Measurements from ENCODE around the gene ESRRG.

ESRRG gene

GRCh38 chr1:216523043-216523442, 200.2 kb downstream of the ESRRG start:
- in situ Hi-C loops (cut with HindIII; ENCODE audit: low sequenced_read_pairs) = no loop called here

GRCh38 chr1:216521477-216521876, 201.8 kb downstream of the ESRRG start:
- in situ Hi-C loops (cut with HindIII; ENCODE audit: low sequenced_read_pairs) = no loop called here

GRCh38 chr1:216518844-216519627, 204.2 kb downstream of the ESRRG start:
- in situ Hi-C loops (cut with HindIII; ENCODE audit: low sequenced_read_pairs) = no loop called here

GRCh38 chr1:216502528-216503162, 220.6 kb downstream of the ESRRG start:
- in situ Hi-C loops (cut with HindIII; ENCODE audit: low sequenced_read_pairs) = no loop called here

DNA sequence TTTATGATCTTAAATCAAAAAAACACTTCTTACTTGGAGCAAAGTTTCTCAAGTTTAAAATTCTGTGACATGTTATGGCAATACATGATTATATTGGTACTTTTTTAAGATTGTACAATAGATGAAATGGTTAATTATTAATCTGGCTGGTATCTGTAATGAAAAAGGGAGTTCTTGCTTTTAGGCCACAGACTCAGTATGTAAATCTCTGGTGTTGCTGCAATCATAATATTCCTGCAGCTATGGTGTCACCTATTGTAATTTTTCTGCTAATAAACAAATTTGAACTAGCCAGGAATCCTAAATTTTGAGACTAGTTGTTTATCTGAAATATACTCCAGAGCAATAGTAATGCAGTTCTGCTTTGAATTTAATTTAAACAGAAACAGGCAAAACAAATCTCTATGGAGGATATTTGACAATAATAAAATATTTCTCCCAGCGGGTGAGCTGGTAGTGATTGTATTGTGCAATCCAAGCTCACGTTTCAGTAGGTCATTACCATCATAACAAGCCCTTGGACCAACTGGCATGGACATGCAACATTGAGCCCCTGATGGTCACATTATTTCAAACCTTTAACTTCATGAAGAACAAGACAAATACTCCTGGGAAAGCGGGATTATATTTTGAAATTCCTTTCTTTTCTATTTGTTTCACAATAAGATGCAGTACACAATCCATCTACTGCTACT, 222.8 kb downstream of the ESRRG start:
- in situ Hi-C loops (cut with HindIII; ENCODE audit: low sequenced_read_pairs) = no loop called here

DNA sequence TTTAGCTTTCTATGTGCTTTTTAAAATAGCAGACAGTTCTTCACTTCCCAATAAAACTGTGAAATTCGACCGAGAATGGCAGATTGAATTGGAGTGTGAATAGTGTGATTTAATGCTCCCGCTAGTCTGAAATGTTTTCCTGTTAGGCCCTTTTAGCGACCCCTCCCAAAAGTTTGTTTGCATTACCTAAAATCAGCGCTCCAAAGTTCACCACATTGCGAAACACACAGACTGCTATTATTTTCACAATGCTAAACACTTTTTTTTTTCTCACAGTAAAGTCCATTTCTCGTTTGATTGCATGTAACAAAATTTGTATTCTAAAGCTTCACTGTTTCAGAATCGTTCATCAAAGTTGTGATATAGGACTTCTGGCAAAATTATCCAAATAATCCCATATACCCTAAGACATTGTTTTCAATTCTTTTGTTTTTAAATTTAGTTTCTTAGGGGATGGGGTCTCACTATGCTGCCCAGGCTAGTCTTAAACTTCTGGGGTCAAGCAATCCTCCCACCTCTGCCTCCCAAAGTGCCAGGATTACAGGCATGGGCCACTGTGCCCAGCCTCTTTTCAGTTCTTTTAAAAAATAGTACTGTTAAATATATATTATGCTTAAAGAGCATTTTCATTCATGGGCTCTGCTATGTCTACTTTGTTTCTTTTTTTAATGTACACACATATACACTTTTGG, 223.5 kb downstream of the ESRRG start:
- in situ Hi-C loops (cut with HindIII; ENCODE audit: low sequenced_read_pairs) = no loop called here

DNA sequence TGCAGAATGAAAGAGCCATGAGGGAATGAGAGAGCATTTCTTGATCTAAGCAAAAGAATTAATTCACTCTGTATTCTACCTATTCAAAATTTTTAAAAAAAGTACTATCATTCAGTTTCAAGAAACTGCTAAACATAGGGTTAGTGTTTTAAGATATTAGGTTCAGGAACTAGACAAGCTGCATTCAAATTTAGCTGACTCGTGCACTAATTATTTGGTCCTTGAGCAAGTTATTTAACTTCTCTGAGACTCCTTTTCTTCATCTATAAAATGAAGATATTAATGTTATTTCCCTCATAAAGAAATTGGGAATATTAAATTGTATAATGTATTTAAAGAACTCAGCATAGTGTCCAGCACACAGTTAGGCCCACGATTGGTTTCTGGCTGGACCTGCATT, 225.0 kb downstream of the ESRRG start:
- in situ Hi-C loops (cut with HindIII; ENCODE audit: low sequenced_read_pairs) = no loop called here

DNA sequence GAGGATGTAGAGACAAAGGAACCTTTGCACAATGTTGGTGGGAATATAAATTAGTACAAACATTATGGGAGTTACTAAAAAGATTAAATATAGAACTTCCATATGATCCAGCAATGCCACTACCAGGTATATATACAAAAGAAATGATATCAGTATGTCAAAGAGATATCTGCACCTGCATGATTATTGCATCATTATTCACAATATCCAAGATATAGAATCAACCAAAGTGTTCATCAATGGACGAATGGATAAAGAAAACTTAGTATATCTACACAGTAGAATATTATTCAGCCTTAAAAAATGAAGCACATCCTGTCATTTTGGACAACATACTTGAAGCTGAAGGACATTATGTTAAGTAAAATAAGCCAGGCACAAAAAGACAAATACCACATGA, 238.2 kb downstream of the ESRRG start:
- in situ Hi-C loops (cut with HindIII; ENCODE audit: low sequenced_read_pairs) = no loop called here

DNA sequence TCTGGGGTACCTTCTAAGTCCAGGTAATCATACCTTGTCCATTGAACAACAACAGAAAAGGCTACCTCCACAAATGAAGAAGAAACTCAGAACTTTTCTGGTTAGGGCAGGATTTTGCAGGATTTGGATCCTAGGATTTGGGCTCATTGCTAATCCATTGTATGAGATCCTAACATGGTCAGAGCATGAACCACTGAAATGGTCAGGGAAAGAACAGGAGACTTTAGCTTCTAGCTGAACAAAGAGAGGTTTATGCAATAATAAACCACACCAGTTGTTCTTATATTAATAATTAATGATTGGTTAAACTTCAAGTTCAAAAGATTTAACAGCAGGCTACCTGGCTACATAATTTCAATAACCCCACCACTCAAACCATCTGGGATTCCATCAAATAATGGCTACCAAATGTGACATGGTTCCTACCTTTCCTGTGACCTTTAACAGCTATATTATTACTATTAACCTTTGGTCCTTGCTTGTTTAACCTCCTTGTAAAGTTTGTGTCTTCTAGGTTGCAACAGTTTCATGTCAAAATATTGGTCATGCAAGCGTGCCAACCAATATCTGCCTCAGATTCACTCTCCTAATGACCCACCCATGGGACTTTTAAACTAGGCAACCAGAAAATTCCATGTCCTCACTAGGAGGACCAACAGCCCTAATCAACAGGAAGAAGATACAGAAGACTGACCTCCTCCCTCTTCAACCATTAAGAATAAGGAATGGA, 239.4 kb downstream of the ESRRG start:
- in situ Hi-C loops (cut with HindIII; ENCODE audit: low sequenced_read_pairs) = no loop called here

DNA sequence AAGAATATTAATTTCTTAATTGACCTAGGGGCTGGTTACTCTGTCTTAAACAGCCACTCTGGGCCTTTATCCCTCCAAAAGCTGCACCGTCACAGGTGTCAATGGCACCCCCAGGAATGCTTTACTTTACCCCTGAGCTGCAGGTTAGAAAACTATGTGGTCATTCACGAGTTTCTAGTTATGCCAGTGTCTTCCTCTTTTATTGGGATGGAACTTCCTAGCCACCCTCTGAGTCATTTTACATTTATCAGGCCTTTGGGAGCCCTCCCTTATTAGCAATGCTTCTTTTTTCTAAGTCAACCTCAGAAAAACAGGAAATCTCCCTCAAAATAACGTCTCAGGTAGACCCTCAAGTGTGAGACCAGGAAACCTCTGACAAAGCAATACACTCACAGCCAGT, 240.6 kb downstream of the ESRRG start:
- in situ Hi-C loops (cut with HindIII; ENCODE audit: low sequenced_read_pairs) = no loop called here

- in situ Hi-C loops (cut with HindIII; ENCODE audit: low sequenced_read_pairs) = no loop called here
Observed at GRCh38 chr1:216478238-216478637, 245.0 kb downstream of the ESRRG start.

DNA sequence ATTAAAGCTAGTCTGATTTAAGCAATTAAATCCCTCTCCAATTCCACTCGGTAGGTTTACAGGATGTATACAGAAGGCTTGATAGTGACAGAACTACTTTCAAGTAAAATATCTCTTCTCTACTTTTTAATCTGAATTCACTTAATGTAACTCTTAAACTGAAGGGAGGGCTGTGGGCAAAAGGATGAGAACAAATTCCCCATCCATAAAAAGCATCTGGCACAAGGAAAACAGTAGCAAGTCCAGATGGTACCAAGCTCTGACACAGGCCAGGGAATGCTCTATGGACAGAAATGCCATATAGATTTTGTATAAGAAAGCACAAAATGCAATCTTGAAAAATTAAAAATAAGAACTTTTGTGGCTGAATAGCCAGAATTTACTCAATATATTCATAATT, 246.9 kb downstream of the ESRRG start:
- in situ Hi-C loops (cut with HindIII; ENCODE audit: low sequenced_read_pairs) = no loop called here

DNA sequence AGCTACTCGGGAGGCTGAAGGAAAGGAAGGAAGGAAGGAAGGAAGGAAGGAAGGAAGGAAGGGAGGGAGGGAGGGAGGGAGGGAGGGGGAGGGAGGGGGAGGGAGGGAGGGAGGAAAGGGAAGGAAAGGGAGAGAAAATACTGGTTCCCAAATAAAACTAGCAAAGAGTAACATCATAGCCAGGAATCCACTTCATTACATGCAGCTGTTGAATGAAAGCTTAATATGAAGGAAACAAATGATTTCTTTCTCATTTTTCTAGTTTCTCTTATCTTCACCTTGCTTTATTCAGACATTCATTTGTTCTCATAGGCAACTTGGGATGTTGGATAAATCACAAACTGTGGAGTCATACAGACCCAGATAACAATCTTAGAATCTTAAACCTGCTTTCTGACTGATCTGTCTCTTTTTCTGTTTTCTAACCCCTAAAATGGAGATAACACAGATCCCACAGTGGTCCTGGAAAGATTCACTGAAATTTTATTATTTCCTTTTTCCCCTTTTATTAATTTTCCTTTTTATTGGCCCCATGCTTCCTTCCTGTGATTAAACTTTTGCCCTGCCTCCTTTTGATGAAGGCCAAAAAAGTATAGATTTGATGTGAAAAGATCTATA, 247.5 kb downstream of the ESRRG start:
- in situ Hi-C loops (cut with HindIII; ENCODE audit: low sequenced_read_pairs) = no loop called here

- in situ Hi-C loops (cut with HindIII; ENCODE audit: low sequenced_read_pairs) = no loop called here
Observed at GRCh38 chr1:216466162-216466801, 256.9 kb downstream of the ESRRG start.

DNA sequence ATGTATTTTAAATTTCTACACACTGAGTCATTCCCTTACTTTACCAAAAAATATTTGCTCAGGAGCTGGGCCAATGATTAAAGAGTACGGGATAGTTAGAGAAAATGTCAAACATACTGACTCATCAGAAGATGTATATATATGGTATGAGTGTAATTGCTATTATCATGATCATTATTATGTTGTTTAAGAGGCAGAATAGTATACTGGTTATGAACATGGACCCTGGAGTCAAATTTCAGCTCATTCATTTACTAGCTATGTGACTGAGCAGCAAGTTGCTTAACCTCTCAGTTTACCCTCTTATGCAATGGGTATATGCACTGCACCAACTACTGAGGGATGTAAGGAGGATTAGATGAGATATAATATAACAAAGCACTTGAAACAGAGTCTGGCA, 258.7 kb downstream of the ESRRG start:
- in situ Hi-C loops (cut with HindIII; ENCODE audit: low sequenced_read_pairs) = no loop called here

DNA sequence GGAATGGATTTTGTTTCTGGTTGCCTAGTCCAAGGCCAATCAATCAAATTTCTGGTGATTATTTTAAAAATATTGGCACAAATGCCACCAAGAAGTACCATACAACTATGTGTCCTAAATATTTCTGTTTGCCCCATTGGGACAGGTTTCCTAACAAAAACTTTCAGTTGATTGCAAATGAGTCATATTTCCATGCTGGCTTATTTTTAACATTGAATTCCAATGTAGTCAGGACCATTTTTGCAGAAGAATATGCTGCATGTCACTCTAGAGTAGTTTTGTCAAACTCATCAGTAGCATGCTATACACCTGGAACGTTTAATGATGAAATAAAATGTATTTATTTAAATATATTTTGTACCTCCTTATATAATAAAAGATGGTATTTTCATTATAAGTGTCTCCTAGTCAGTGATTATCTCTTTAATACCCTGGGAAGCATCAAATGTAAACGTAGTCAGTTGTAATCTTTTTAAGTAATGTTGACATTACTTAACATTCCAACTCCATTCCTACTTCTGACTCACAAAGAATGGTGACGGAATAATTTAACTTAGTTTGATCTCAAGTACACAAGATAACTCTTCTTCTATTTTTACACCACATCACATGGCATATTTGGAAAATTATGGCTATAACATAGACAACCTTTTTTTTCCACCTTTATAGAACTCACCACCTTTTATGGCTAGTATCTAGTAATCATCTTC, 261.0 kb downstream of the ESRRG start:
- in situ Hi-C loops (cut with HindIII; ENCODE audit: low sequenced_read_pairs) = no loop called here

GRCh38 chr1:216461466-216461865, 261.8 kb downstream of the ESRRG start:
- in situ Hi-C loops (cut with HindIII; ENCODE audit: low sequenced_read_pairs) = no loop called here

DNA sequence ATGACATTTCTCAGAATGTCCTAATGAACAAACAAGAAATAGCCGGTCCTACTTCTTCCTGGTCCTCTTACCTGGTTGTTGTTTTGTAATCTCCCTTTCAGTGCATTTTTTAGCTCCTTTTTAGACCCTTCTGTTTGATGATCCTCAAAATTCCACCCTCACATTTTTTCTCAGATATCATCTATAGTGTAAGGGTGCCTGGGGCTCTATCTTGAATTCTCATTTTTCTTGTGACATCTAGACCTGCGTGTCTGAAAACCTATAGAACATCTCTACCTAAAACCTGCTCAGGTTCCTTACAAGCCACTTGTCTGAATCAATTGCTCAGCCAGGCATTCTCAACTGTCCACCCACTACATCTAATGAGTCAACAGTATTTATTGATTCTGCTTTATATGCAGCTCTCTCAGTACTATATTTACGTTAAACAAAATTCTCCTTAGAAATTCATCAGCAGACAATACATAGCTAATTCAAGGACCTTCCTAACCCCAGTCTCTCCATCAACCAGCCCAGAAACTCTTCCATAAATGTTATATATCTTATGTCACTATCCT, 263.5 kb downstream of the ESRRG start:
- in situ Hi-C loops (cut with HindIII; ENCODE audit: low sequenced_read_pairs) = no loop called here

GRCh38 chr1:216458812-216459211, 264.4 kb downstream of the ESRRG start:
- in situ Hi-C loops (cut with HindIII; ENCODE audit: low sequenced_read_pairs) = no loop called here

Measured in DLD1 (cell line).